HG03159 (cell line): ENCODE results near the gene ASCC3.

ENCODE experiments used
- ATAC-seq: cut with Tn5 transposase; IDR thresholded peaks from one replicate; pipeline ENCODE4 v1.9.1; 2021; ENCODE audit warnings: mild to moderate bottlenecking, moderate library complexity; ENCODE audit not compliant: unreplicated experiment

The ASCC3 gene

GRCh38 chr6:100730001-100730980 is 150.8 kb downstream of the ASCC3 start:
- no peak for ATAC-seq

- ATAC-seq: no peak
Measured at GRCh38 chr6:100726666-100727065, 154.5 kb downstream of the ASCC3 start.

GRCh38 chr6:100724696-100725095 is 156.4 kb downstream of the ASCC3 start:
- no peak for ATAC-seq

- ATAC-seq: no peak
Measured at GRCh38 chr6:100724222-100724621, 156.9 kb downstream of the ASCC3 start.

GRCh38 chr6:100721256-100721655 is 159.9 kb downstream of the ASCC3 start:
- ATAC-seq: no peak

- peak; percentile 61 for ATAC-seq
Measured at GRCh38 chr6:100719883-100720682, 161.0 kb downstream of the ASCC3 start.

- no peak for ATAC-seq
Measured at GRCh38 chr6:100712997-100713396, 168.1 kb downstream of the ASCC3 start.

GRCh38 chr6:100706491-100706890 is 174.6 kb downstream of the ASCC3 start:
- ATAC-seq: no peak

GRCh38 chr6:100704961-100705360 is 176.2 kb downstream of the ASCC3 start:
- ATAC-seq: no peak

GRCh38 chr6:100701728-100702127 is 179.4 kb downstream of the ASCC3 start:
- no peak for ATAC-seq

GRCh38 chr6:100700009-100700408 is 181.1 kb downstream of the ASCC3 start:
- no peak for ATAC-seq

- ATAC-seq: no peak
Measured at GRCh38 chr6:100695445-100695844, 185.7 kb downstream of the ASCC3 start.

GRCh38 chr6:100693249-100693927 is 187.7 kb downstream of the ASCC3 start:
- ATAC-seq: peak; percentile 64

GRCh38 chr6:100691972-100692371 is 189.2 kb downstream of the ASCC3 start:
- no peak for ATAC-seq

- ATAC-seq: no peak
Measured at GRCh38 chr6:100686216-100686615, 194.9 kb downstream of the ASCC3 start.

- no peak for ATAC-seq
Measured at GRCh38 chr6:100685747-100686146, 195.4 kb downstream of the ASCC3 start.

GRCh38 chr6:100680163-100680562 is 201.0 kb downstream of the ASCC3 start:
- no peak for ATAC-seq

- no peak for ATAC-seq
Measured at GRCh38 chr6:100678027-100678426, 203.1 kb downstream of the ASCC3 start.

GRCh38 chr6:100677240-100677639 is 203.9 kb downstream of the ASCC3 start:
- no peak for ATAC-seq

GRCh38 chr6:100673641-100674040 is 207.5 kb downstream of the ASCC3 start:
- ATAC-seq: no peak

GRCh38 chr6:100671740-100672139 is 209.4 kb downstream of the ASCC3 start:
- no peak for ATAC-seq
